Ureter (tissue), 1 donor: ENCODE results near the gene TOP3B. TPM values are rescaled to one million over a fixed set of nuclear protein-coding genes. Genes with fewer than 3 reads are reported as not detected.

Experiments
- DNase-seq: peaks from one replicate; pipeline ENCODE4 v3.0.0-alpha.2; 2020; ENCODE audit warnings: low spot score
- total RNA-seq: library from RNA; stranded (reverse); gene quantifications from one replicate; pipeline ENCODE4 v1.2.4, GENCODE V29; 2023
- donor health status: DM: yes; HTN: yes; CAD: no.

The TOP3B gene, protein sequence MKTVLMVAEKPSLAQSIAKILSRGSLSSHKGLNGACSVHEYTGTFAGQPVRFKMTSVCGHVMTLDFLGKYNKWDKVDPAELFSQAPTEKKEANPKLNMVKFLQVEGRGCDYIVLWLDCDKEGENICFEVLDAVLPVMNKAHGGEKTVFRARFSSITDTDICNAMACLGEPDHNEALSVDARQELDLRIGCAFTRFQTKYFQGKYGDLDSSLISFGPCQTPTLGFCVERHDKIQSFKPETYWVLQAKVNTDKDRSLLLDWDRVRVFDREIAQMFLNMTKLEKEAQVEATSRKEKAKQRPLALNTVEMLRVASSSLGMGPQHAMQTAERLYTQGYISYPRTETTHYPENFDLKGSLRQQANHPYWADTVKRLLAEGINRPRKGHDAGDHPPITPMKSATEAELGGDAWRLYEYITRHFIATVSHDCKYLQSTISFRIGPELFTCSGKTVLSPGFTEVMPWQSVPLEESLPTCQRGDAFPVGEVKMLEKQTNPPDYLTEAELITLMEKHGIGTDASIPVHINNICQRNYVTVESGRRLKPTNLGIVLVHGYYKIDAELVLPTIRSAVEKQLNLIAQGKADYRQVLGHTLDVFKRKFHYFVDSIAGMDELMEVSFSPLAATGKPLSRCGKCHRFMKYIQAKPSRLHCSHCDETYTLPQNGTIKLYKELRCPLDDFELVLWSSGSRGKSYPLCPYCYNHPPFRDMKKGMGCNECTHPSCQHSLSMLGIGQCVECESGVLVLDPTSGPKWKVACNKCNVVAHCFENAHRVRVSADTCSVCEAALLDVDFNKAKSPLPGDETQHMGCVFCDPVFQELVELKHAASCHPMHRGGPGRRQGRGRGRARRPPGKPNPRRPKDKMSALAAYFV
- 29.7 TPM for total RNA-seq

DNA sequence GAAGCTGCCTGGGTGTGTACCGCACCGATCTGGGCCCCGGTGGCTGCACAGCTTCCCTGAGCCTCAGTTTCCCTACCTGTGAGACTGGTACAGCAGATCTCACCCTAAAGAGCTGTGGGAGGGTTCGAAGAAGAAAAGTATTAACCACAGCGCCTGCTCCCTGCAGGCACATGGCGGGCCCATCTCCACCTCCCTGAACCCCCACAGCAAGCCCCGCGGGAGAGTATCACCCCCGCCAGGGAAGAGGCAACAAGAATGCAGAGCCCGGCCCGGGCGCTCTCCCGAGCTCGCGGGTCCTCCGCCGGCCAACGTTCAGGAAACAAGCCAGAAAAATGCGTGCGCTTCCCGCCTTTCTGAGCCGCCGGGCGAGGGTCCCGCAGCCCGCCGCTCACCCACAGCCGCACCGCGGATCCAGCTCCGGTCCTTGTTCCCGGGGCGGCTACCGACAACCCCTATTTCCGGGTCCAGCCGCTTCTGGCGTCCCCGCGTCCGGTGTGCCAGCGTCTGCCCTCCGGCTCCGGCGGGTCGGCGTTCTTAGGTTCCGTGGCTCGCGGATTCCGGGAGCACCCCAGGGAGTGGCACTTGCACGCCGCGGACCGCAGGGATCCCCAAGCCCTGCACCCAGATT is at the start of gene TOP3B:
TOP3B (minus strand) TSS at position 450 of the 628 bp plus-strand sequence. CDS start 7,078 bp downstream, outside the sequence.
- peak; percentile 85 for DNase-seq

DNA sequence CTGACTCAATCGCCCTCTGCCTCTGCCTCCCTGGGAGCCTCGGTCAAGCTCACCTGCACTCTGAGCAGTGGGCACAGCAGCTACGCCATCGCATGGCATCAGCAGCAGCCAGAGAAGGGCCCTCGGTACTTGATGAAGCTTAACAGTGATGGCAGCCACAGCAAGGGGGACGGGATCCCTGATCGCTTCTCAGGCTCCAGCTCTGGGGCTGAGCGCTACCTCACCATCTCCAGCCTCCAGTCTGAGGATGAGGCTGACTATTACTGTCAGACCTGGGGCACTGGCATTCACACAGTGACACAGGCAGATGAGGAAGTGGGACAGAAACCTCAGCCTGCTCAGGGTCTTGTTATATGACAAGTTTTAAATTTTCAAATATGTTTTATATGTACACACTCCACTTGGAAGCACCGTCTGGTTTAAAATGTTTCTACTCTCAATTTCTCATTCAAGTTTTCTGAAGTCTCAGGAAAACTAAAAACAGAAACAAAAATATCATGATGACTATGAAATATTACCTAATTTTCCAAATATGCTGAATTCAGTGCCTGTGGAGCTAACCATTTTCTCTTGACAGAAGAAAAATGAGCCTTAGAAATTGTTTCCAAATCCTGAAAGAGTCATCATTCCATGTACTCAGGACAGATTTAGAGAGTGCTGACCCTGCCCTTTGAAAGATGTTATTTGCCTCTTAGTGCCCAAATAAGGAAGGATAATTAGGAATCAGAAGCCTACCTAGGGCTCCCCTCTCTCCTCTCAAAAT is 48.8 kb upstream of the TOP3B start:
- DNase-seq: no peak

DNA sequence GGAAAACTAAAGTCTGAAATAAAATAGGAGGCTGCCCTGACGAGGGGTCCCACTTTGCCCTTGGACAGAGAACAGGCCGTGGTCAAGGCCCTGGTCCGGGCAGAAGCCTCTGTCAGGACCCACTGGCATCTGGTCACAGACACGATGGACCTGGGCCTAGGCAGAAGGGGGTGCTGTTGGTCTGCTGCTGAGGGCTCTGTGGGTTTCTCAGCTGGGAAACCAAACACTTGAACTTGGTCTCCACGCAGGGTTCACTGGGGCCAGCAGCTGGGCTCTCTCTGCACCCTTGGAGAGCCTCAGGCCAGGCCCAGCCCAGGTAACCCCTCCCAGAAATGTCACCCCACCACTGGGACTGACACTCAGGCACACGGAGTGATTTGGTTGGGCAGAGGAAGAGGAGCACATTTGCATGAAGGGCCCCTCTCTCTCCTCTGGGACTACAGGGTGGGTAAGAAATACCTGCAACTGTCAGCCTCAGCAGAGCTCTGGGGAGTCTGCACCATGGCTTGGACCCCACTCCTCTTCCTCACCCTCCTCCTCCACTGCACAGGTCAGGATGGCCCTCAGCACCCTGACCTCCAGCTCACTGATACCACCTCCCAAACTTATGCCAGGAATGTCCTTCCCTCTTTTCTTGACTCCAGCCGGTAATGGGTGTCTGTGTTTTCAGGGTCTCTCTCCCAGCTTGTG is 48.1 kb upstream of the TOP3B start:
- DNase-seq: no peak

- DNase-seq: no peak
Measured at GRCh38 chr22:22027955-22028354, 45.4 kb upstream of the TOP3B start.

- no peak for DNase-seq
Measured at GRCh38 chr22:22026157-22026831, 43.7 kb upstream of the TOP3B start.

- DNase-seq: no peak
Measured at GRCh38 chr22:22025320-22026156, 43.0 kb upstream of the TOP3B start.

- no peak for DNase-seq
Measured at GRCh38 chr22:22024440-22024839, 41.9 kb upstream of the TOP3B start.

DNA sequence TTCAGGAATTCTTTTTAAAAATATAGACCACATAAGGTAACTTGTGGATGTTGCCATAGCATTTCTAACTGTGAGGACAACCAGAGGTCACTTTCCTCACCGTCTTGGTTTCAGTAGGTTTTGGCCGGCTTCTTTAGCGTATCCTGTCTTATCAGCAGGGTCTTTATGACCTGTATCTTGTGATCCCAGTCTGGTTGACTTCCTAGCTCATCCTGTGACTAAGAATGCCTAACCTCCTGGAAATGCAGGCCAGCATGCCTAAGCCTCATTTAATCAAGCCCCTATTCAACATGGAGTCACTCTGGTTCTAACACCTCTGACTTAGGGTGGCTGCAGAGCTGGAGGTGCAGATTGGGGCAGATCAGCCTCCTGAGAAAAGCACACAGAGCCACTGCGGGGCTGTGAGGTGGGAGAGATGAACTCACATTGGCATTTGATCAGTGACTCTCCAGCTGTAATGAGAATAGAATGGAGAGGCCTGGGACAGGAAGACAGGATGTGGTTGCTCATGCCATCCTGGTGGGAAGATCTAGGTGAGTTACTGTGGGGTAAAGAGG is 41.1 kb upstream of the TOP3B start:
- no peak for DNase-seq

- no peak for DNase-seq
Measured at GRCh38 chr22:22022947-22023534, 40.5 kb upstream of the TOP3B start.

- DNase-seq: no peak
Measured at GRCh38 chr22:22022255-22022840, 39.8 kb upstream of the TOP3B start.

DNA sequence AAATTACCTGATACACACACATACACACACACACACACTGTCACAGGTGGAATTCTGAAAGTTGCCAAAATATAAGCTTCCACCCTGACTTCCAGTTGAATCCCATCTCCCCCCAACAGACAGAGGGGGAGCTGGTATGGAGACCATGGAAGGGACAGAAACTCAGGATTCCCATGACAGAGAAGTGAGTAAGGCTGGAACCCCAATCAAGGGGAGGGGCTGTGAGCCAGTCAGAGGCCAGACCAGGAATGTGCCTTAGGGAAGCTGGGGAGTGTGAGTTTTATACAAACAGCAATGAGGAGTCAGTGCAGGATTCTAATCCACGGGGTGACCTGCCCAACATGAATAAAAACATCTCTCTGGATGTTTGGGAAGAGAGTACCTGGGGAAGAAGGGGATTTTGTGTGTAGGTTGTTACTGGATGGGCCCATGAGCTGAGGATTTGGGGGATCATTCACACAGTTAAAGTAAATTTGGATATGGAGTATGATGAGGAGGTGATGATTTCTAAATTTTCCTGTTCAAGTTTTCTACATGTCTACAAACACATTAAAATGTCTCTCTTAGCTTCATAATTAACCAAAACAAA is 38.7 kb upstream of the TOP3B start:
- no peak for DNase-seq

DNA sequence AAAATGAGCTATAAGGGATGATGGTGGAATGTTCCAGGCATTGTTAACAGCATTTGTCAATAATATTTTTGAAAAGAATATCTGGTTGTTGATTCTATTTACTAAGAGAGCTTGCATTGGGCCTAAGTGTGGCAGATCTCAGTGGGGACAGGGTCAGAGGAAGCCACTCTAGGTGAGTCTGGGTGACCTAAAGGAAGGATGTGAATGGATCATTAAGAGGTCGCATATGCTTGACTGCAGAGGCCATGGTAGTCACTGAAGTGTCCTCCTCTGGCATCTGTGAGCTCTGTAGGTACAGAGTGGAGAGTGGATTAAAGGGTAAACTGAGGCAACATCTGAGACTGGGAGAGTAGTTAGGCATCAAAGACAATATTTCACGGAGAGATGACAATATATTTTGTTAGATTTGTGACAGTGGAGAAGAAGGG is 37.9 kb upstream of the TOP3B start:
- no peak for DNase-seq

GRCh38 chr22:22019659-22020424 is 37.3 kb upstream of the TOP3B start:
- DNase-seq: no peak

GRCh38 chr22:22018825-22019658 is 36.5 kb upstream of the TOP3B start:
- DNase-seq: no peak

DNA sequence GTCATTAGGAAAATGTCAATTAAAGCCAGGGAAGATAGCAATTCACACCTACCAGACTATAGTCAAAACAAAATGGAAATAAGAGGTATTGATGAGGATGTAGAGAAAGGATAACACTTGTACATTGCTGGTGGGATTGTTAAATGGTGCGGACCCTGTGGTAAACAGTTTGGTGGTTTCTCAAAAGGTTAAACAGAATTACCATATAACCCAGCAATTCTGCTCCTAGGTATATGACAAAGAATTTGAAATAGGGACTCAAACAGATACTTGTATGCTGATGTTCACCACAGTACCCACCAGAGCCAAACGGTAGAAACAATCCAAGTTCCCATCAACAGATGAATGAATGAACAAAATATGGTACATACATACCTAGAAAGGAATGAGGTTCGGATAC is 33.0 kb upstream of the TOP3B start:
- DNase-seq: no peak

DNA sequence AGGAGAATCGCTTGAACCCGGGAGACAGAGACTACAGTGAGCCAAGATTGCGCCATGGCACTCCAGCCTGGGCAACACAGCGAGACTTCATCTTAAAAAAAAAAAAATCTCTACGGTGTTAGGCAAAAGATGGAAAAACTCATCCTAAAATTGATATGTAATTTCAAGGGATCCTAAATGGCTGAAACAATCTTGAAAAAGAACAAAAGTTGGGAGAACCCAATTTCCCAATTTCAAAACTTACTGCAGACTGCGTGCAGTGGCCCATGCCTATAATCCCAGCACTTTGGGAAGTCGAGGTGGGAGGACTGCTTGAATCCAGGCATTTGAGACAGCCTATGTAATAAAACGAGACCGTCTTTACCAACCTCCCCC is 31.7 kb upstream of the TOP3B start:
- DNase-seq: no peak
